HCT116 (cell line): ENCODE measurements around the gene GNA12. TPM values are rescaled to one million over a fixed set of nuclear protein-coding genes. Genes with fewer than 3 reads are reported as not detected.

Experiments used
- ATAC-seq: fragments of 200-7000 bp; cut with Tn5 transposase; 2 replicates; pipeline ENCODE4 v1.9.1; 2020; ENCODE audit warnings: mild to moderate bottlenecking, moderate library complexity
- BruUV-seq: library from RNA; stranded (reverse); fragments of 400-500 nt; replicated peaks from 2 replicates; lab custom pipeline; 2021; lab: Mats Ljungman, UMichigan
- CTCF ChIA-PET: fragments of 300-600 bp; sonication (Branson Sonifier 250); formaldehyde crosslinking; loops from one replicate; lab custom pipeline; 2021; ENCODE audit warnings: antibody characterized with exemption; lab: Charles Lee
- POLR2A ChIA-PET: fragments of 300-600, 350-600 bp; sonication (Branson Sonifier 250); formaldehyde crosslinking; loops from one replicate; lab custom pipeline; 2021; ENCODE audit warnings: antibody characterized with exemption; lab: Charles Lee
- RAD21 ChIA-PET, 2 experiments: fragments of 300-600 bp; sonication (Branson Sonifier 250); formaldehyde crosslinking; loops; one replicate each; lab custom pipeline; 2023; ENCODE audit warnings: low total read pairs in 2 of 2; ENCODE audit not compliant: uncharacterized antibody in 2 of 2, unreplicated experiment in 2 of 2, low non-redundant PET in 1 of 2; lab: Charles Lee
- DNase-seq: peaks from one replicate; pipeline ENCODE4 v3.0.0-alpha.2; 2010; ENCODE audit warnings: low read depth, low spot score
- H2AFZ ChIP-seq: fragments of 200-600 bp; shearing (Covaris generic), sonication (generic); 2 replicates; pipeline ENCODE4 v1.6.1; 2017; ENCODE audit warnings: low read depth, mixed run types, mixed read lengths, antibody characterized with exemption, low read length; ENCODE audit not compliant: poor library complexity, severe bottlenecking
- H3K27ac ChIP-seq: 2 replicates; pipeline ENCODE4 v1.5.1; 2012; ENCODE audit warnings: low read depth, low read length
- H3K27me3 ChIP-seq: fragments of 200-600 bp; sonication (generic); 2 replicates; pipeline ENCODE4 v1.6.1; 2016; ENCODE audit warnings: mixed run types, low read length, mixed read lengths; ENCODE audit not compliant: insufficient read depth
- H3K36me3 ChIP-seq, 2 experiments: fragments of 200-500 bp in 1 of 2; fragments of 200-600 bp in 1 of 2; sonication (Bioruptor generic) in 1 of 2; sonication (generic) in 1 of 2; 2 replicates each; pipeline versions ENCODE4 v1.5.1 to v1.6.1; 2014 to 2016; ENCODE audit warnings: low read length in 2 of 2, inconsistent platforms in 1 of 2, mixed read lengths in 1 of 2, mixed run types in 1 of 2; ENCODE audit not compliant: insufficient read depth in 2 of 2, control insufficient read depth in 1 of 2
- H3K4me1 ChIP-seq, 2 experiments: fragments of 200-600 bp in 1 of 2; sonication (generic) in 1 of 2; 2 replicates each; pipeline versions ENCODE4 v1.5.1 to v1.6.1; 2012 to 2017; ENCODE audit warnings: low read length in 2 of 2, inconsistent platforms in 1 of 2, mild to moderate bottlenecking in 1 of 2, mixed read lengths in 1 of 2, mixed run types in 1 of 2, moderate library complexity in 1 of 2; ENCODE audit not compliant: insufficient read depth in 2 of 2, control insufficient read depth in 1 of 2
- H3K4me2 ChIP-seq: fragments of 200-600 bp; sonication (generic); 2 replicates; pipeline ENCODE4 v1.6.1; 2017; ENCODE audit warnings: mixed run types, low read length, mixed read lengths
- H3K4me3 ChIP-seq, 2 experiments: fragments of 200-600 bp in 1 of 2; sonication (generic) in 1 of 2; replicated peaks in 1 of 2; 2 replicates each; pipeline ENCODE4 v1.5.1; 2011 to 2016; ENCODE audit warnings: low read length in 2 of 2, control low read depth in 1 of 2, low read depth in 1 of 2, mild to moderate bottlenecking in 1 of 2, mixed read lengths in 1 of 2, mixed run types in 1 of 2
- H3K79me2 ChIP-seq: fragments of 200-600 bp; sonication (generic); 2 replicates; pipeline ENCODE4 v1.6.1; 2017; ENCODE audit warnings: mild to moderate bottlenecking, mixed run types, low read length, moderate library complexity, mixed read lengths; ENCODE audit not compliant: insufficient read depth
- H3K9ac ChIP-seq: fragments of 200-600 bp; sonication (generic); 2 replicates; pipeline ENCODE4 v1.6.1; 2016; ENCODE audit warnings: low read length, mixed read lengths
- H3K9me2 ChIP-seq: fragments of 200-600 bp; sonication (generic), shearing (Covaris generic); 2 replicates; pipeline ENCODE4 v1.6.1; 2017; ENCODE audit warnings: mixed run types, mild to moderate bottlenecking, moderate library complexity; ENCODE audit not compliant: insufficient read depth
- H3K9me3 ChIP-seq, 2 experiments: fragments of 200-500 bp in 1 of 2; fragments of 200-600 bp in 1 of 2; sonication (Bioruptor generic) in 1 of 2; sonication (generic) in 1 of 2; 2 replicates each; pipeline ENCODE4 v1.6.1; 2014 to 2017; ENCODE audit warnings: low read length in 2 of 2, mixed read lengths in 2 of 2, inconsistent platforms in 1 of 2, low read depth in 1 of 2, mild to moderate bottlenecking in 1 of 2, mixed run types in 1 of 2, moderate library complexity in 1 of 2; ENCODE audit not compliant: control insufficient read depth in 1 of 2, insufficient read depth in 1 of 2
- H4K20me1 ChIP-seq: fragments of 200-600 bp; sonication (generic), shearing (Covaris generic); 2 replicates; pipeline ENCODE4 v1.6.1; 2017; ENCODE audit warnings: mixed run types, mild to moderate bottlenecking, moderate library complexity; ENCODE audit not compliant: insufficient read depth
- CBX3 ChIP-seq: IDR thresholded peaks from 2 replicates; pipeline ENCODE4 v1.6.1; 2012; ENCODE audit warnings: low read depth
- CEBPB ChIP-seq: IDR thresholded peaks from 2 replicates; pipeline ENCODE4 v1.6.1; 2012; ENCODE audit warnings: low read depth
- EGR1 ChIP-seq: IDR thresholded peaks from 2 replicates; pipeline ENCODE4 v1.6.1; 2012; ENCODE audit warnings: low read depth
- EZH2 ChIP-seq: fragments of 200-600 bp; sonication (generic); IDR thresholded peaks from 2 replicates; pipeline ENCODE4 v1.6.1; 2017; ENCODE audit warnings: antibody characterized with exemption, mixed run types
- EZH2phosphoT487 ChIP-seq: fragments of 200-600 bp; IDR thresholded peaks from 2 replicates; pipeline ENCODE4 v1.6.1; 2018; ENCODE audit warnings: antibody characterized with exemption, borderline replicate concordance
- FOSL1 ChIP-seq: IDR thresholded peaks from 2 replicates; pipeline ENCODE4 v1.6.1; 2012; ENCODE audit warnings: low read depth
- JUND ChIP-seq: IDR thresholded peaks from 2 replicates; pipeline ENCODE4 v1.6.1; 2012
- MAX ChIP-seq: IDR thresholded peaks from 2 replicates; pipeline ENCODE4 v1.6.1; 2012
- POLR2AphosphoS5 ChIP-seq: IDR thresholded peaks from 2 replicates; pipeline ENCODE4 v1.6.1; 2011; ENCODE audit warnings: mild to moderate bottlenecking, low read depth, low read length, moderate library complexity
- REST ChIP-seq: IDR thresholded peaks from 2 replicates; pipeline ENCODE4 v1.6.1; 2012; ENCODE audit warnings: low read depth
- SIN3A ChIP-seq: IDR thresholded peaks from 2 replicates; pipeline ENCODE4 v1.6.1; 2012; ENCODE audit warnings: low read depth
- SRF ChIP-seq: IDR thresholded peaks from 2 replicates; pipeline ENCODE4 v1.6.1; 2012; ENCODE audit warnings: low read depth
- TCF7L2 ChIP-seq: IDR thresholded peaks from 2 replicates; pipeline ENCODE4 v1.7.0; 2011; ENCODE audit warnings: borderline replicate concordance, inconsistent platforms; ENCODE audit not compliant: insufficient read depth, insufficient read length; ENCODE audit errors: extremely low read depth
- YY1 ChIP-seq: IDR thresholded peaks from 2 replicates; pipeline ENCODE4 v1.6.1; 2011; ENCODE audit warnings: low read length, low read depth, moderate library complexity, mild to moderate bottlenecking; ENCODE audit not compliant: insufficient replicate concordance; ENCODE audit errors: extremely low read depth
- ZNF274 ChIP-seq: fragments of 200-500 bp; sonication (Bioruptor generic); IDR thresholded peaks from 2 replicates; pipeline ENCODE4 v1.6.1; 2014; ENCODE audit warnings: mild to moderate bottlenecking, low read depth, low read length, inconsistent platforms
- intact Hi-C: fragments of 100-400 bp; cut with micrococcal nuclease; formaldehyde crosslinking; loops from 2 replicates; pipeline ENCODE4 v1.10.0; 2022
- total RNA-seq: library from RNA; stranded (reverse); gene quantifications from one replicate; pipeline ENCODE4 v1.2.1, GENCODE V29; 2021; ENCODE audit not compliant: unreplicated experiment

The GNA12 gene
- total RNA-seq, 1 experiment from 2014 or later = 32.6 TPM

- BruUV-seq = no TSS peak
- Histone ChIP-seq H3K9me3 (no peaks in the 10 kb centered on the region), H4K20me1 (no peaks in the 10 kb centered on the region), H3K4me1 (peaks cover 6 to 9% of the 10 kb centered on the region in 2 experiments), H3K36me3 (no peaks in the 10 kb centered on the region), H3K9ac (no peak overlapping the region), H3K4me2 (no peak overlapping the region), H3K9me2 (no peaks in the 10 kb centered on the region), H3K79me2 (no peaks in the 10 kb centered on the region), H2AFZ (no peak overlapping the region)
- CTCF ChIA-PET = no interaction called here
- ATAC-seq = no peak
- RAD21 ChIA-PET = no interaction called here
- intact Hi-C loops = no loop called here
- POLR2A ChIA-PET = no interaction called here
- no peak for DNase-seq
- TF ChIP-seq REST (no peak), FOSL1 (no peak), EGR1 (no peak), EZH2 (no peak), MAX (no peak), JUND (no peak), EZH2phosphoT487 (no peak), TCF7L2 (no peak), YY1 (no peak), CBX3 (no peak), SIN3A (no peak), SRF (no peak), ZNF274 (no peak), CEBPB (no peak), POLR2AphosphoS5 (no peak)
- TF ChIP-seq, all 23 proteins: peak for 0
- no peak overlapping the region for H3K4me3 ChIP-seq
- no peaks in the 10 kb centered on the region for H3K27me3 ChIP-seq
- no peak overlapping the region for H3K27ac ChIP-seq
Observed at GRCh38 chr7:2883101-2883500, 39.0 kb upstream of the GNA12 start.
